ENCODE data around the gene NCBP1.
"Not testable (repeated sequence)": the region's sequence is repeated elsewhere in the genome, so short reads cannot be mapped to it uniquely, and the experiment has no call there.

GRCh38 chr9:97586909-97587308, 46.7 kb upstream of the NCBP1 start:
- not testable (repeated sequence) for TF ChIP-seq CTCF, EP300 (IDR thresholded peaks at IDR 0.05)
